Subcutaneous adipose tissue (tissue), 4 donors: ENCODE measurements around the gene ALDH1A3. TPM values are rescaled to one million over a fixed set of nuclear protein-coding genes. Genes with fewer than 3 reads are reported as not detected.

Experiments used
- total RNA-seq, 4 donors: library from RNA; depleted of rRNA; stranded (reverse); fragments of >200 nt; gene quantifications; one replicate each; pipeline ENCODE4 v1.1.0, GENCODE V29; 2016
- TF ChIP-seq, protein P1 (sequence below): fragments of 450-650 bp; IDR thresholded peaks from one replicate; pipeline ENCODE4 v1.5.1; 2016; ENCODE audit warnings: low read depth, mild to moderate bottlenecking, control low read depth, antibody characterized with exemption, moderate library complexity

ALDH1A3 gene
- total RNA-seq, 4 donors from 2014 or later = 9.6 to 54.3 (median 36.6) TPM

DNA sequence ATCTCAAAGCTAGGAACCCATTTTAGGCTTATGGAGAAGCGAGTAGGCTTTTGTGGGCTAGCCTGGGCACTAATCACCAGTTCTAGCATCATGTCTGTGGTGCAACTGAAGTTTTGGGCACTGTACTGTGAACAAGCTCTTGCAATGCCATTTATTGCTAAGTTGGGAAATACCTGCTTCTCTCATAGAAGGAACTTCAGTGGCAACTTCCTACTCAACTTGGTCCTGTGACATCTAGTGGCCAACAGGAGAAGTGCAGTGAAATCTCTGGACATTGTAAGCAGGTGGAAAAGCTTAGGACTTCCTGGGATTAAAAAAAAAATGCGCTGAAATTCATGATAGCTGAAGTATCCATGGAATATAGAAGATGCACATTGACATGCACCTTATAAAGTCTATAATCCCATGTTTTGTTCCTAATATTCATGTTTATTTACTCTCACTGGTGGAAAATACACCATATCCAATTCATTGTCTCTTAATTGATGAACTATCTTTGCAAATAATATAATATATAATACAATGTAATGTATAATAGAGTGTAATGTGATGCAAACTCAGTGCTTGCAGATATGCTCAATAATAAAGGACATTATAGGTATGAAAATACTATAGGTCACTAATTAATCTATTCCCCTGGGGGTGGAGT, 6.5 kb upstream of the ALDH1A3 start:
- TF ChIP-seq, protein P1, sequence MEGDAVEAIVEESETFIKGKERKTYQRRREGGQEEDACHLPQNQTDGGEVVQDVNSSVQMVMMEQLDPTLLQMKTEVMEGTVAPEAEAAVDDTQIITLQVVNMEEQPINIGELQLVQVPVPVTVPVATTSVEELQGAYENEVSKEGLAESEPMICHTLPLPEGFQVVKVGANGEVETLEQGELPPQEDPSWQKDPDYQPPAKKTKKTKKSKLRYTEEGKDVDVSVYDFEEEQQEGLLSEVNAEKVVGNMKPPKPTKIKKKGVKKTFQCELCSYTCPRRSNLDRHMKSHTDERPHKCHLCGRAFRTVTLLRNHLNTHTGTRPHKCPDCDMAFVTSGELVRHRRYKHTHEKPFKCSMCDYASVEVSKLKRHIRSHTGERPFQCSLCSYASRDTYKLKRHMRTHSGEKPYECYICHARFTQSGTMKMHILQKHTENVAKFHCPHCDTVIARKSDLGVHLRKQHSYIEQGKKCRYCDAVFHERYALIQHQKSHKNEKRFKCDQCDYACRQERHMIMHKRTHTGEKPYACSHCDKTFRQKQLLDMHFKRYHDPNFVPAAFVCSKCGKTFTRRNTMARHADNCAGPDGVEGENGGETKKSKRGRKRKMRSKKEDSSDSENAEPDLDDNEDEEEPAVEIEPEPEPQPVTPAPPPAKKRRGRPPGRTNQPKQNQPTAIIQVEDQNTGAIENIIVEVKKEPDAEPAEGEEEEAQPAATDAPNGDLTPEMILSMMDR = no peak

DNA sequence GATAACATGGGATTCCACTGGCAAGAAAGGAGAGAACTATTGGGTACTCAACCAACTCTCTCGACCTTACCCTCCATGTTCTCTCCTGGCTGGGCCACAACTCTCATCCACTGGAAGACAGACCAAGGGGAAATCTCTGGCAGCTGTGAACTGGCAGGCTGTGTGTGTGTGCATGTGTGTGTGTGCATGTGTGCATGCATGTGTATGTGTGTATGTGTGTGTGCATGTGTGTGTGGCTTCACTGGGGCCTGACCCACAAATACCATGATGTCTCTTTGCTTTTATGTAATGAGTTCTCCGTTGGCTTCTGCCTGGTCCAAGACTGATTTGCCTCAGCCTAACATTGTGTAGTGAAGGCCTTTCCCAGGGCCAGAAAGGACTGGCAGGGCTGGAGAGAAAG, 4.1 kb upstream of the ALDH1A3 start:
- TF ChIP-seq, protein P1 = no peak

DNA sequence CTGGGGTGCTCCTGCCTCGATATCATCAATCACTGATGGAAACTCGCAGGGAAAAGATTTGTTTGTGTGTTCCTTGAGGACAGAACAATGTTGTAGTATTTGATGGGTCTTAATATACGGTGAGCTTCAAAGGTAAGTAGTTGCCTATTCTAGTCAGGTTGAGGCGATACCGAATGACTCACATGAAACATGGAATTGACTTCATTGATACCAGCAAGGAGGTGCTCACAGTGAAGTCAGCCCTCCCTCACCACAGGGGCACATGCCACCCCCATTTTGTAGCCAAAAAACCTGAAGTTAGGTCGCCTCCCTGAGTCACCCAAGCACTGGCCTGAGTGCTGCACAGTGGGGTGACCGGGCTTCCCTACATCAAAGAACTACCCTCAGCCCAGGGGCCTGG, 3.7 kb upstream of the ALDH1A3 start:
- TF ChIP-seq, protein P1 = no peak

DNA sequence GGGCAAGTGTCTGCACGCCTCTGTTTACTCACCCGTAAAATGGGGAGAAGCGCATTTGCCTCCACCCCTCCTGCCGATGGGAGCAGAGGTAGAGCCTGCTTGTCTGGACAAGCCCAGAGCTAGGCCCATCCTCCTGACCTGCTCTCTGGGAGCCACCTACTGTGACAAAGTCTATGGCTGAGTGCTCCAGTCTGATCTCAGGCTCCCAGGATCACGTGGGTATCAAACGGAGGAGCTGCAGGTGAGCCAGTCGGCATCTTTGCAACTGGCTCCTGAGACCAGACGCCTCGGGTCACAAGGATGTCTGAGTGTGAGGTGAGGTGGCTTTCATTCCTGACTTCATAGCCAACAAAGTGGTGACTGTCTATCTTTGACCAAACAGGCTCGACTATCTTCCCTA, 2.1 kb upstream of the ALDH1A3 start:
- TF ChIP-seq, protein P1 = no peak

DNA sequence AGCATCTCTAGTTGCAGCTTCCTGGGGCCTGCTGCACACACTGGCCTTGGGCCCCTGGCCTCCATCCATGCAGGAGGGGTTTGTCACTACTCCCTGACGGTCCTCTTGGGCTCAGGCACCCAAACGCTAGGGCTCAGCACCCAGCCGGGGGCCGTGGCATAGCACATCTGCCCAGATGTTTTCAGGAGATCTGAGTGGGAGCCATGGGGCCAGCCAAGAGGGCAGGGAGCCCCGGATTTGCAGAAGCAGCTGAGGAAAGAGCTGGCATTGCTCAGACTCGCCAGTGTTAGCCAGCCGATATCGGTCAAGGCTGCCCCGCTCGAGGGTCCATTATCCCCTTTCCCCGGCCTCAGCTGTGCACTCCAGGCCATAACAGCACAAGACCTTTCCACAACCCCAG, 1.5 kb upstream of the ALDH1A3 start:
- TF ChIP-seq, protein P1 = no peak

DNA sequence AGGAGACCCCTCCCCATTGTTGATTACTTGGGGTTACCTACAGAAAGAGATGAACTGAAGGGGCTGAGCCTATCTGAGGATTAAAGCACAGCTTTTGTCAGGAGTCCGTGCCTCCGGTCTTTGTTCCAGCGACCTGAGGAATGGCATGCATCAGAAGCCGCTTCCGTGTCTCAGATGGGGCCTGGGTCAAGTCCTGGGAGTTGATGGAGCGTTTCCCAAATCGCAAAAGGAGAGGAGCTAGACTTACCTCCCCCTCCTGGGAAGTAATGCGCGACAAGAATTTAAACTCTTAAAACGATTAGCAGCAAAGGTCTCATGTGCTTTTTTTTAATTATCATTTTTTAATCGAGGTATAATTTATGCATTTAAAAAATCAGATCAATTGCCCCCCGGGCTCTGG, 983 bp upstream of the ALDH1A3 start:
- TF ChIP-seq, protein P1 = no peak

DNA sequence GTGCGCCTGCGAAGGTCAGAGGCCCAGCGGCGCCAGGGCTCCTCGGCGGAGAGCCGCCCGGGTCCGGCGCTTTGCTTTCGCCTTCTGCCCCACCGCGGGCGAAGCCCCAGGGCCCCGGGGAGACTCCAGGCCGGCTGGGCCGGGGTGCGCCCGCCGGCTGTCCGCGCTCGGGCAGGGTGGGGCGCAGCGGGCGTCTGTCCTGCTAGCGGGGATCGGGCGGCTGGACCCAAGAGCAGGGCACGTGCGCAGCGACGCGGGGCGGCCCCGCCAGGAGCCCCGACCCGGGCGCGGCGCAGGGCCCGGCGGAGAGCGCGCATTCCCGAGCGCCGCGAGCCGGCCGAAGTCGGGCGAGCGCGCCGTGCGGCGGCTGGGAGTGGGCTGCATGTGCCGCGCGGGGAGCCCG, 569 bp upstream of the ALDH1A3 start:
- TF ChIP-seq, protein P1 = no peak
